ENCODE measurements around the gene NFIA. TPM values are rescaled to one million over a fixed set of nuclear protein-coding genes. Genes with fewer than 3 reads are reported as not detected.

The NFIA gene
- total RNA-seq, 1 donor from 2014 or later = 66.6 TPM

GRCh38 chr1:61131248-61131647 lies 48.9 kb downstream of the NFIA start:
- Histone ChIP-seq H3K4me1 (peaks cover 22% of the 10 kb centered on the region), H3K27ac (no peak overlapping the region)

GRCh38 chr1:61131716-61132115 lies 49.4 kb downstream of the NFIA start:
- Histone ChIP-seq H3K4me3 (no peak overlapping the region), H3K36me3 (no peaks in the 10 kb centered on the region), H3K9me3 (no peaks in the 10 kb centered on the region), H3K4me1 (peaks cover 22% of the 10 kb centered on the region), H3K27ac (peak overlapping the region; percentile 24), H3K27me3 (no peaks in the 10 kb centered on the region)
- DNase-seq (no peak), ATAC-seq (no peak)
- TF ChIP-seq CTCF (IDR thresholded peaks at IDR 0.05) = no peak
- intact Hi-C loops (cut with DNase I) = no loop called here

More at GRCh38 chr1:61131248-61131647, 48.9 kb downstream of the NFIA start:
- intact Hi-C loops (cut with DNase I) = no loop called here
- ATAC-seq (no peak), DNase-seq (no peak)
- Histone ChIP-seq H3K36me3 (no peaks in the 10 kb centered on the region), H3K9me3 (no peaks in the 10 kb centered on the region), H3K4me3 (no peak overlapping the region), H3K27me3 (no peaks in the 10 kb centered on the region)
- TF ChIP-seq CTCF (IDR thresholded peaks at IDR 0.05) = no peak

GRCh38 chr1:61132176-61132638 lies 49.8 kb downstream of the NFIA start:
- peak overlapping the region; percentile 24 for H3K27ac ChIP-seq
- H3K9me3 ChIP-seq = no peaks in the 10 kb centered on the region
- ATAC-seq (no peak), DNase-seq (no peak)
- H3K27me3 ChIP-seq = no peaks in the 10 kb centered on the region
- TF ChIP-seq CTCF (IDR thresholded peaks at IDR 0.05) = no peak
- intact Hi-C loops (cut with DNase I) = no loop called here
- H3K36me3 ChIP-seq = no peaks in the 10 kb centered on the region
- peak overlapping the region; percentile 10 for H3K4me3 ChIP-seq
- peaks cover 22% of the 10 kb centered on the region for H3K4me1 ChIP-seq

GRCh38 chr1:61132645-61133334 lies 50.4 kb downstream of the NFIA start:
- ATAC-seq = peak; percentile 41
- intact Hi-C loops (cut with DNase I) = no loop called here
- Histone ChIP-seq H3K36me3 (no peaks in the 10 kb centered on the region), H3K27ac (peak overlapping the region; percentile 24), H3K4me3 (peak overlapping the region; percentile 10), H3K9me3 (no peaks in the 10 kb centered on the region), H3K4me1 (peaks cover 22% of the 10 kb centered on the region), H3K27me3 (no peaks in the 10 kb centered on the region)
- no peak for TF ChIP-seq CTCF (IDR thresholded peaks at IDR 0.05)
- DNase-seq = no peak

GRCh38 chr1:61133335-61134019 lies 51.1 kb downstream of the NFIA start:
- intact Hi-C loops (cut with DNase I) = no loop called here
- Histone ChIP-seq H3K4me3 (no peak overlapping the region), H3K27me3 (no peaks in the 10 kb centered on the region), H3K9me3 (no peaks in the 10 kb centered on the region), H3K27ac (no peak overlapping the region), H3K4me1 (peaks cover 22% of the 10 kb centered on the region), H3K36me3 (no peaks in the 10 kb centered on the region)
- no peak for DNase-seq
- ATAC-seq = no peak
- TF ChIP-seq CTCF (IDR thresholded peaks at IDR 0.05) = no peak
